SK-N-SH (cell line): ENCODE measurements around the gene ATP6V0C.
A peak's percentile ranks its signal among the peaks of the same experiment; 100 is the strongest.

Experiments
- FOXJ3 ChIP-seq: sonication (generic); formaldehyde crosslinking; IDR thresholded peaks from 2 replicates; pipeline ENCODE4 v1.5.1; 2020; ENCODE audit warnings: mild to moderate bottlenecking, missing genetic modification reagents
- GABPA ChIP-seq: IDR thresholded peaks from 2 replicates; pipeline ENCODE4 v1.4.0; 2012; ENCODE audit warnings: low read depth, mild to moderate bottlenecking
- RFX5 ChIP-seq: IDR thresholded peaks from 2 replicates; pipeline ENCODE4 v1.6.1; 2012; ENCODE audit warnings: mild to moderate bottlenecking, improper control_type of control experiment, low read length
- SIN3A ChIP-seq: IDR thresholded peaks from 2 replicates; pipeline ENCODE4 v1.6.1; 2012; ENCODE audit warnings: low read depth, mild to moderate bottlenecking, low read length, moderate library complexity, borderline replicate concordance
- SMC3 ChIP-seq: IDR thresholded peaks from 2 replicates; pipeline ENCODE4 v1.6.1; 2012; ENCODE audit warnings: low read depth, low read length, improper control_type of control experiment
- TF ChIP-seq, protein P1 (sequence below): fragments of 200-600 bp; sonication (generic); IDR thresholded peaks from 2 replicates; pipeline ENCODE4 v1.6.1; 2017; ENCODE audit warnings: antibody characterized with exemption, mild to moderate bottlenecking, moderate library complexity

DNA sequence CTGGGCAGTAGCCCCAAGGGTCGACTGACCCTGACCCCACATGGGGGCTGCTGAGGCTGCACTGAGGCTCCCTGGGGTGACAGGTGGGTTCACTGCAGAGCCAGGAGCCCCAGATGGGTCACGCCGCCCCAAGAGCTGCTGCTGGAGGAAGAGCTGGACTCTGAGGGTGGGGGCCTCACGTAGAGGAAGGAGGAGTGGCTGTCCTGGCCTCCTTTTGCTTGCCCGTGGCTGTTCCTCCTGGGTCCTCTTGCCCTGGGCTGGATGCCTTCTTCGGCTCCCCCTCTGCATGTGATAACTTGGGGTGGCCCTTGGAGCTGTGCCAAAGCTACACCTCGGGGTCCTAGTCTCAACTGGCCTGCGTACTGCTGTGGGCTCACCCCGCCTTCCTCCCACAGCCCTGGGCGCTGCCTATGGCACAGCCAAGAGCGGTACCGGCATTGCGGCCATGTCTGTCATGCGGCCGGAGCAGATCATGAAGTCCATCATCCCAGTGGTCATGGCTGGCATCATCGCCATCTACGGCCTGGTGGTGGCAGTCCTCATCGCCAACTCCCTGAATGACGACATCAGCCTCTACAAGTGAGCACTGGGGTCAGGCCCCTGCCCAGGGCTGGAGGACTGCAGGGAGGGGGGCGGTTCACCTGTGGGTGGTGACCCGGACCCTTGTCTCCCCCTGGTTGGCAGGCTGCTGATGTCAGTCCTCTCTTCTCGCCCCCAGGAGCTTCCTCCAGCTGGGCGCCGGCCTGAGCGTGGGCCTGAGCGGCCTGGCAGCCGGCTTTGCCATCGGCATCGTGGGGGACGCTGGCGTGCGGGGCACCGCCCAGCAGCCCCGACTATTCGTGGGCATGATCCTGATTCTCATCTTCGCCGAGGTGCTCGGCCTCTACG lies 5.3 kb downstream of the ATP6V0C start:
- TF ChIP-seq, protein P1, sequence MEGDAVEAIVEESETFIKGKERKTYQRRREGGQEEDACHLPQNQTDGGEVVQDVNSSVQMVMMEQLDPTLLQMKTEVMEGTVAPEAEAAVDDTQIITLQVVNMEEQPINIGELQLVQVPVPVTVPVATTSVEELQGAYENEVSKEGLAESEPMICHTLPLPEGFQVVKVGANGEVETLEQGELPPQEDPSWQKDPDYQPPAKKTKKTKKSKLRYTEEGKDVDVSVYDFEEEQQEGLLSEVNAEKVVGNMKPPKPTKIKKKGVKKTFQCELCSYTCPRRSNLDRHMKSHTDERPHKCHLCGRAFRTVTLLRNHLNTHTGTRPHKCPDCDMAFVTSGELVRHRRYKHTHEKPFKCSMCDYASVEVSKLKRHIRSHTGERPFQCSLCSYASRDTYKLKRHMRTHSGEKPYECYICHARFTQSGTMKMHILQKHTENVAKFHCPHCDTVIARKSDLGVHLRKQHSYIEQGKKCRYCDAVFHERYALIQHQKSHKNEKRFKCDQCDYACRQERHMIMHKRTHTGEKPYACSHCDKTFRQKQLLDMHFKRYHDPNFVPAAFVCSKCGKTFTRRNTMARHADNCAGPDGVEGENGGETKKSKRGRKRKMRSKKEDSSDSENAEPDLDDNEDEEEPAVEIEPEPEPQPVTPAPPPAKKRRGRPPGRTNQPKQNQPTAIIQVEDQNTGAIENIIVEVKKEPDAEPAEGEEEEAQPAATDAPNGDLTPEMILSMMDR: 0 out of 2 replicates have a peak, but pooled peaks have one; percentile 6
- no peak for TF ChIP-seq SIN3A
- TF ChIP-seq FOXJ3 (CRISPR knock-in tag): no peak
- TF ChIP-seq SMC3: no peak
- TF ChIP-seq RFX5: no peak
- no peak for TF ChIP-seq GABPA
